ENCODE measurements around the gene C11orf97. TPM values are rescaled to one million over a fixed set of nuclear protein-coding genes. Genes with fewer than 3 reads are reported as not detected.

C11orf97 gene
- total RNA-seq, 1 experiment from 2014 or later = not detected

DNA sequence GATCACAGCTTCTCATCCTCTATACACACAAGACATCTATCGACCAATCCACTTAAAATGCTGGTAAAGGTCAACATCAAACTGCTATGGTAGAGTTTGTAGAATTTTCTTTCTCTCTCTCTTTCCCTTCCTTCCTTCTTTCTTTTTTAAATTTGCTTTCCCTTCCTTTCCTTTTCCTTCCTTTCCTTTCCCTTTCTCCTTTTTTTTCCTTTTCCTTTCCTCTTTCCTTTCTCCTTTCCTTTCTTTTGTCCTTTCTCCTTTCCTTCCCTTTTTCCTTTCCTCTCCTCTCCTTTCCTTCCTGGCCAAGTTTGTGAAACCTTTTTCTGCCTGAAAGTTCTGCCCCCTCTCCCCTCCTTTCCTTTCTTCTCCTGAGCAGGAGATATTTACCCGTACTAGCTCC lies 3.1 kb downstream of the C11orf97 start:
- Histone ChIP-seq H2AFZ (ENCODE audit: low read depth, low read length, poor library complexity, severe bottlenecking) (no peak overlapping the region), H4K20me1 (ENCODE audit: insufficient read depth) (no peaks in the 10 kb centered on the region), H3K4me1 (ENCODE audit: control insufficient read depth in 1 of 2, insufficient read depth in 2 of 2, low read length in 2 of 2) (no peaks in the 10 kb centered on the region), H3K9me3 (ENCODE audit: control insufficient read depth in 1 of 2, insufficient read depth in 1 of 2, low read depth in 1 of 2, low read length in 2 of 2) (no peaks in the 10 kb centered on the region), H3K9me2 (ENCODE audit: insufficient read depth) (no peaks in the 10 kb centered on the region), H3K4me2 (ENCODE audit: low read length) (no peak overlapping the region), H3K79me2 (ENCODE audit: insufficient read depth, low read length) (no peaks in the 10 kb centered on the region), H3K36me3 (ENCODE audit: control insufficient read depth in 1 of 2, insufficient read depth in 2 of 2, low read length in 2 of 2) (no peaks in the 10 kb centered on the region), H3K9ac (ENCODE audit: low read length) (no peak overlapping the region), H3K27me3 (ENCODE audit: insufficient read depth, low read length) (no peaks in the 10 kb centered on the region), H3K27ac (ENCODE audit: low read depth, low read length) (no peak overlapping the region), H3K4me3 (replicated peaks in 1 of 2; ENCODE audit: low read depth in 1 of 2, low read length in 2 of 2) (no peak overlapping the region)
- TF ChIP-seq, protein P1, sequence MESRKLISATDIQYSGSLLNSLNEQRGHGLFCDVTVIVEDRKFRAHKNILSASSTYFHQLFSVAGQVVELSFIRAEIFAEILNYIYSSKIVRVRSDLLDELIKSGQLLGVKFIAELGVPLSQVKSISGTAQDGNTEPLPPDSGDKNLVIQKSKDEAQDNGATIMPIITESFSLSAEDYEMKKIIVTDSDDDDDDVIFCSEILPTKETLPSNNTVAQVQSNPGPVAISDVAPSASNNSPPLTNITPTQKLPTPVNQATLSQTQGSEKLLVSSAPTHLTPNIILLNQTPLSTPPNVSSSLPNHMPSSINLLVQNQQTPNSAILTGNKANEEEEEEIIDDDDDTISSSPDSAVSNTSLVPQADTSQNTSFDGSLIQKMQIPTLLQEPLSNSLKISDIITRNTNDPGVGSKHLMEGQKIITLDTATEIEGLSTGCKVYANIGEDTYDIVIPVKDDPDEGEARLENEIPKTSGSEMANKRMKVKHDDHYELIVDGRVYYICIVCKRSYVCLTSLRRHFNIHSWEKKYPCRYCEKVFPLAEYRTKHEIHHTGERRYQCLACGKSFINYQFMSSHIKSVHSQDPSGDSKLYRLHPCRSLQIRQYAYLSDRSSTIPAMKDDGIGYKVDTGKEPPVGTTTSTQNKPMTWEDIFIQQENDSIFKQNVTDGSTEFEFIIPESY (IDR thresholded peaks at IDR 0.05; ENCODE audit: extremely low read depth, insufficient replicate concordance, low read length) = no peak
- TF ChIP-seq JUND (IDR thresholded peaks at IDR 0.05) (no peak), EZH2phosphoT487 (IDR thresholded peaks at IDR 0.05; ENCODE audit: borderline replicate concordance) (no peak), SIN3A (IDR thresholded peaks at IDR 0.05; ENCODE audit: low read depth) (no peak)
- TF ChIP-seq, protein P2, sequence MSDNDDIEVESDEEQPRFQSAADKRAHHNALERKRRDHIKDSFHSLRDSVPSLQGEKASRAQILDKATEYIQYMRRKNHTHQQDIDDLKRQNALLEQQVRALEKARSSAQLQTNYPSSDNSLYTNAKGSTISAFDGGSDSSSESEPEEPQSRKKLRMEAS (IDR thresholded peaks at IDR 0.05) = no peak
- ATAC-seq (no peak), DNase-seq (ENCODE audit: low read depth, low spot score) (no peak)
- intact Hi-C loops (cut with micrococcal nuclease) = loop anchor here (10.0 kb wide), 1 partner anchor 1909 kb away; no protein-coding TSS in a partner anchor
- CTCF ChIA-PET = interaction anchor here (0.9 kb wide), 1 partner anchor 10 kb away, joined by 5 read pairs; no protein-coding TSS in a partner anchor
- RAD21 ChIA-PET (ENCODE audit: low non-redundant PET in 1 of 2, low total read pairs in 2 of 2, uncharacterized antibody in 2 of 2, unreplicated experiment in 2 of 2) = no interaction called here
- BruUV-seq (replicated peaks) = no TSS peak
- POLR2A ChIA-PET = no interaction called here

DNA sequence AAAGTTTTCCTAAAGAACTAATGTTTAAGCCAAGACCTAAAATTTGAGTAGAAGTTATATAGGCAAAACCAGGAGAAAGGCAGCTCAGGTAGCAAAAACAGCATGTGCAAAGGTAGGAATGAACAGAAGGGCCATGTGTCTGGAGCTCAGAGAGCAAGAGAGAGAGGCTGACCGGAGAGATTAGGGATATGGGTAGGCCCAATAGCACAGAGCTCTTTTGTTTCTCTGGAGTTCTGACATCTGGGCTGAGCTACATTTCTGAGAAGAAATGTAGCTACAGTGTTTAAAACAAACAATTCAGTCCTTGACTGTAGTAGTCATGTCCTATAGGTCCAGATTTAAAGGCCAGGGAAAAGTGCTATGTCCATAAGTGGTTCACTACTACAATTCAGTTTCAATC lies 4.5 kb downstream of the C11orf97 start:
- no peaks in the 10 kb centered on the region for H3K9me2 ChIP-seq (ENCODE audit: insufficient read depth)
- H3K27ac ChIP-seq (ENCODE audit: low read depth, low read length) = no peak overlapping the region
- no TSS peak for BruUV-seq (replicated peaks)
- ChIA-PET POLR2A (no interaction called here), CTCF (interaction anchor here (1.8 kb wide), 1 partner anchor 12 kb away, joined by 6 read pairs; no protein-coding TSS in a partner anchor), RAD21 (ENCODE audit: low non-redundant PET in 1 of 2, low total read pairs in 2 of 2, uncharacterized antibody in 2 of 2, unreplicated experiment in 2 of 2) (no interaction called here)
- no peak for DNase-seq (ENCODE audit: low read depth, low spot score)
- no peak overlapping the region for H2AFZ ChIP-seq (ENCODE audit: low read depth, low read length, poor library complexity, severe bottlenecking)
- no peak overlapping the region for H3K4me3 ChIP-seq (replicated peaks in 1 of 2; ENCODE audit: low read depth in 1 of 2, low read length in 2 of 2)
- H4K20me1 ChIP-seq (ENCODE audit: insufficient read depth) = no peaks in the 10 kb centered on the region
- intact Hi-C loops (cut with micrococcal nuclease) = loop anchor here (10.0 kb wide), 1 partner anchor 1908 kb away; no protein-coding TSS in a partner anchor
- TF ChIP-seq JUND (IDR thresholded peaks at IDR 0.05) = no peak
- no peak overlapping the region for H3K9ac ChIP-seq (ENCODE audit: low read length)
- no peaks in the 10 kb centered on the region for H3K4me1 ChIP-seq (ENCODE audit: control insufficient read depth in 1 of 2, insufficient read depth in 2 of 2, low read length in 2 of 2)
- ATAC-seq = no peak
- H3K36me3 ChIP-seq (ENCODE audit: control insufficient read depth in 1 of 2, insufficient read depth in 2 of 2, low read length in 2 of 2) = no peaks in the 10 kb centered on the region
- H3K79me2 ChIP-seq (ENCODE audit: insufficient read depth, low read length) = no peaks in the 10 kb centered on the region
- no peaks in the 10 kb centered on the region for H3K9me3 ChIP-seq (ENCODE audit: control insufficient read depth in 1 of 2, insufficient read depth in 1 of 2, low read depth in 1 of 2, low read length in 2 of 2)
- H3K27me3 ChIP-seq (ENCODE audit: insufficient read depth, low read length) = no peaks in the 10 kb centered on the region
- no peak overlapping the region for H3K4me2 ChIP-seq (ENCODE audit: low read length)

Data from HCT116 (cell line).